ENCODE results near the gene MEP1A. TPM values are rescaled to one million over a fixed set of nuclear protein-coding genes. Genes with fewer than 3 reads are reported as not detected.
"Not testable (repeated sequence)": the region's sequence is repeated elsewhere in the genome, so short reads cannot be mapped to it uniquely, and the experiment has no call there.

Gene MEP1A
- total and polyA plus RNA-seq, 7 donors, result 0.04 to 0.21 TPM; not detected in 5

DNA sequence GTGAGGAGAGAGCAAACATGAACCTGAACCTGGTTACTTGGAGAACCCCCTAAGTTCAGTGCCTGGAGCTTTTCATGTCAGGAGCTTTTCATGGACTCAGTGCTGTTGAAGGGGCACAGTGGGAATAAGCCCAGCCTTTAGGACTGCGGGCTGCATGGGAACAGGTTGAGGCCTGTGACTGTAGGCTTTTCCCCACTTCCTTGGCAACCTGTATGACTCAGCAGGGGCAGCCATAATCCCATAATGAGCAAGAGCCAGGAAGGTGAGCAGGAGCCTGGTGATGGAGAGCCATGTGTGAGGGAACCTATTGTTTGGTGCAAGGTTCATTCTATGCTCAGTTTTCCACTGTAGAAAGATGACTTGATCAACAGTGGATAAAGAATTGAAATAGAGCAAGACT, 23.4 kb downstream of the MEP1A start:
- Histone ChIP-seq H3K36me3 (ENCODE audit: insufficient read depth in 1 of 2, low read depth in 1 of 2) (no peaks in the 10 kb centered on the region), H3K9me3 (no peaks in the 10 kb centered on the region), H3K4me1 (no peaks in the 10 kb centered on the region), H3K4me3 (no peak overlapping the region), H3K27me3 (ENCODE audit: insufficient read depth in 3 of 3, low read length in 2 of 3) (peaks cover 0 to 2% (median 0%) of the 10 kb centered on the region in 3 donors), H3K27ac (no peak overlapping the region)
- TF ChIP-seq, protein P1, sequence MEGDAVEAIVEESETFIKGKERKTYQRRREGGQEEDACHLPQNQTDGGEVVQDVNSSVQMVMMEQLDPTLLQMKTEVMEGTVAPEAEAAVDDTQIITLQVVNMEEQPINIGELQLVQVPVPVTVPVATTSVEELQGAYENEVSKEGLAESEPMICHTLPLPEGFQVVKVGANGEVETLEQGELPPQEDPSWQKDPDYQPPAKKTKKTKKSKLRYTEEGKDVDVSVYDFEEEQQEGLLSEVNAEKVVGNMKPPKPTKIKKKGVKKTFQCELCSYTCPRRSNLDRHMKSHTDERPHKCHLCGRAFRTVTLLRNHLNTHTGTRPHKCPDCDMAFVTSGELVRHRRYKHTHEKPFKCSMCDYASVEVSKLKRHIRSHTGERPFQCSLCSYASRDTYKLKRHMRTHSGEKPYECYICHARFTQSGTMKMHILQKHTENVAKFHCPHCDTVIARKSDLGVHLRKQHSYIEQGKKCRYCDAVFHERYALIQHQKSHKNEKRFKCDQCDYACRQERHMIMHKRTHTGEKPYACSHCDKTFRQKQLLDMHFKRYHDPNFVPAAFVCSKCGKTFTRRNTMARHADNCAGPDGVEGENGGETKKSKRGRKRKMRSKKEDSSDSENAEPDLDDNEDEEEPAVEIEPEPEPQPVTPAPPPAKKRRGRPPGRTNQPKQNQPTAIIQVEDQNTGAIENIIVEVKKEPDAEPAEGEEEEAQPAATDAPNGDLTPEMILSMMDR (IDR thresholded peaks at IDR 0.05), result no peak
- intact Hi-C loops (cut with DNase I), result no loop called here
- DNase-seq (no peak), ATAC-seq (no peak)
- WGBS, 3 donors, result 79 to 100% (median 97%) methylated on average over 1 of the region's 1 CpG

DNA sequence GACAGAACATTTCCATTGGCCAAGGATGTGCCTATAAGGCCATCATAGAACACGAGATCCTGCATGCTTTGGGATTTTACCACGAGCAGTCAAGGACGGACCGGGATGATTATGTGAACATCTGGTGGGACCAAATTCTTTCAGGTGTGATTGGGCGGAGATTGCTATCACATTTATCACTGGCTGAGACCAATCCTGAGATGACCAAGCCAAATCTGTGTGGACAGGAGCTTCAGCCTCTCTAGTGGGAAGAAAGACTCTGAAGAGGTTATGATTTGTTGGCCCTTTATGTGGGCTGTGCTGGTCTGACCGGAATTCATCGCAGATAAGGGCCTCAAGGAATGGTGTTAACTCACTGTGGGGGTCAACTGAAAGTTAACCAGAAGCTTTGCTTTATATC, 26.4 kb downstream of the MEP1A start:
- intact Hi-C loops (cut with DNase I), result no loop called here

DNA sequence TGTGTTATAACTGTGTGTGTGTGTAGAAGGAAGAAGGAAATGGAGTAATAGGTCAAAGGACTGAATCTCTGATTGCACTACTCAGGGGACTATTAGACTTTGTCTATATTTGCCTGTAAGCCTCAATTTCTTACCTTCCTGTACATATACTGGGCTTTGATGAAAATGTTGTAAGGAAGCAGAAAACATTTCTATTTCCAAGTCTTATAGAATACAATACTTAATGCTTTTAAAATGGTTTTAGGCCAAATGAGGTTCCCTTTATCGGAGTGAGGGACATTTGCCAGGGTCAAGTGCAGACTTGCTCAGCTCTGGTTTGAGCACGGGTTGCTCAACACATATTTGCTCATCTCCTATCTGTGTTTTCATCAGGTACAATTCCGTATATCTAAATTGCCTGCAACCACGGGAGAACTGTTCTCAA, 28.3 kb downstream of the MEP1A start:
- DNase-seq, result no peak
- no peak for ATAC-seq
- intact Hi-C loops (cut with DNase I), result no loop called here
- Histone ChIP-seq H3K9me3 (no peaks in the 10 kb centered on the region), H3K36me3 (ENCODE audit: insufficient read depth in 1 of 2, low read depth in 1 of 2) (no peaks in the 10 kb centered on the region), H3K4me1 (no peaks in the 10 kb centered on the region), H3K4me3 (no peak overlapping the region), H3K27me3 (ENCODE audit: insufficient read depth in 3 of 3, low read length in 2 of 3) (no peaks in the 10 kb centered on the region), H3K27ac (no peak overlapping the region)
- 76 to 88% (median 86%) methylated on average over 4 of the region's 4 CpGs for WGBS, 3 donors
- TF ChIP-seq, protein P1 (IDR thresholded peaks at IDR 0.05), result no peak

More for the DNA sequence above, 26.4 kb downstream of the MEP1A start:
- Histone ChIP-seq H3K36me3 (ENCODE audit: insufficient read depth in 1 of 2, low read depth in 1 of 2) (no peaks in the 10 kb centered on the region), H3K4me3 (no peak overlapping the region), H3K9me3 (no peaks in the 10 kb centered on the region), H3K27me3 (ENCODE audit: insufficient read depth in 3 of 3, low read length in 2 of 3) (no peaks in the 10 kb centered on the region), H3K4me1 (no peaks in the 10 kb centered on the region), H3K27ac (no peak overlapping the region)
- ATAC-seq (no peak), DNase-seq (no peak)
- WGBS, 3 donors, result 82 to 92% (median 87%) methylated on average over 7 of the region's 7 CpGs
- TF ChIP-seq, protein P1 (IDR thresholded peaks at IDR 0.05), result no peak

DNA sequence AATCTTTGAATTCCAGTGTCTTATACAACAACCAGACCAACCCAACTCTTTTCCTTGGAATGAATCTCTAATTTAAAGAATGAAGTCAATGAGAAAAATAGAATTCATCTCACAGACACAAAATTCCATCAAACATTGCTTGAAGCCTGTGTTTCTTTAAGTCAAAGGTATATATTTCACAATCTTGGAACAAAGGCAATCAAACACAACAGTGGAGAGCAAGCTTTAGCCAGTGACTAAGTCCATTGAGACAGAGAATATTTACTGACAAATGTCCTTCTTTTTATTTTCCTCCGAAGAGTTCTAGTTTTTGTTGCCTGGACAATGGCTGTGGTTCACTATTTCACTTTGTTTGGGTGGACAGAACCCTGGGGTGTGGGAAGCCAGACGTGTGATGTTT, 35.8 kb downstream of the MEP1A start:
- Histone ChIP-seq H3K36me3 (ENCODE audit: insufficient read depth in 1 of 2, low read depth in 1 of 2) (no peaks in the 10 kb centered on the region), H3K4me1 (no peaks in the 10 kb centered on the region), H3K9me3 (no peaks in the 10 kb centered on the region), H3K27me3 (ENCODE audit: insufficient read depth in 3 of 3, low read length in 2 of 3) (no peaks in the 10 kb centered on the region), H3K27ac (no peak overlapping the region), H3K4me3 (no peak overlapping the region)
- no peak for DNase-seq
- 54 to 68% (median 62%) methylated on average over 2 of the region's 2 CpGs for WGBS, 3 donors
- TF ChIP-seq, protein P1 (IDR thresholded peaks at IDR 0.05), result no peak
- intact Hi-C loops (cut with DNase I), result no loop called here
- no peak for ATAC-seq

DNA sequence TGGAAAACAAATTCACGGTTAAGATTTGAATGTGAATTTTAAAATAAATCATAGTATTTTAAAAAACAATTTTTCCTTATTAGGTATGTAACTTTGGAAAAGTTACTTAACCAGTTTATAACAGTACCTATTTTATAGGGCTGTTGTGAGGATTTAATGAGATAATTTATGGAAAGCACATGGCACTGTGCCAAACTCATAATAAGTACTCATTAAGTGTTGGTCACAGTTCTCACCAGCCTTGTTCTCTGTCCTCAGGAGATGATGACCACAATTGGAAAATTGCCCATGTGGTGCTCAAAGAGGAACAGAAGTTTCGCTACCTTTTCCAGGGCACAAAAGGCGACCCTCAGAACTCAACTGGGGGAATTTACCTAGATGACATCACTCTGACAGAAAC, 39.6 kb downstream of the MEP1A start:
- TF ChIP-seq, protein P1 (IDR thresholded peaks at IDR 0.05), result no peak
- intact Hi-C loops (cut with DNase I), result no loop called here
- H3K4me1 ChIP-seq, result no peaks in the 10 kb centered on the region
- H3K9me3 ChIP-seq, result no peaks in the 10 kb centered on the region
- ATAC-seq (no peak), DNase-seq (no peak)
- no peaks in the 10 kb centered on the region for H3K27me3 ChIP-seq (ENCODE audit: insufficient read depth in 3 of 3, low read length in 2 of 3)
- no peak overlapping the region for H3K27ac ChIP-seq
- no peaks in the 10 kb centered on the region for H3K36me3 ChIP-seq (ENCODE audit: insufficient read depth in 1 of 2, low read depth in 1 of 2)
- H3K4me3 ChIP-seq, result no peak overlapping the region
- 76 to 91% (median 85%) methylated on average over 3 of the region's 3 CpGs for WGBS, 3 donors

DNA sequence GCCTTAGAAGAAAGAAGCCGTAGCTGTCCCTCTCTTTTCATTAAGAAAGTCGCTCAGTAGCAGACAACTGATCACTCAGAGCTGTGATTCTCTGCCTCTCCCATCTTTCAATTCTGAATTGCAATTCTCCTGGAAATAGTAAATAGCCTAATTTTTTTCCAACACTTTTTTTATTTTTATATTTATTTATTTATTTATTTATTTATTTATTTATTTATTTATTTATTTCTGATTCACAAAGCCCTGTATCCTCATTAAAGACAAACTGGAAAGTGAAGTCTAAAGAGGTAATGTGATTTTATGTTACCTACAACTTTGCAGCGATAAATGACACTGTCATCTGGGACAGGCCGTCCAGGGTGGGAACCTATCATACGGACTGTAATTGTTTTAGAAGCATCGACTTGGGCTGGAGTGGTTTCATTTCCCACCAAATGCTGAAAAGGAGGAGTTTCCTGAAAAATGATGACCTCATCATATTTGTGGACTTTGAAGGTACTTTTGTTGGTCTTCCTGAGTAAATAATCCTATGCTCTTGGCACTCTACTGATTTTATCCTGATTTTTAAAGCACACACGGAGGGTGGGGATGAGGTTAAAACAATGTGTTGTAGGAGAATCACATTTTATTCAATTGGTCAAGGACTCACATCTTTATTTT, 41.2 kb downstream of the MEP1A start:
- 56 to 64% (median 57%) methylated on average over 7 of the region's 7 CpGs for WGBS, 3 donors
- H3K27ac ChIP-seq; intact Hi-C loops (cut with DNase I); ATAC-seq; H3K27me3 ChIP-seq (ENCODE audit: insufficient read depth in 3 of 3, low read length in 2 of 3); H3K4me1 ChIP-seq; DNase-seq; H3K4me3 ChIP-seq; H3K36me3 ChIP-seq (ENCODE audit: insufficient read depth in 1 of 2, low read depth in 1 of 2); H3K9me3 ChIP-seq: not testable (repeated sequence)

DNA sequence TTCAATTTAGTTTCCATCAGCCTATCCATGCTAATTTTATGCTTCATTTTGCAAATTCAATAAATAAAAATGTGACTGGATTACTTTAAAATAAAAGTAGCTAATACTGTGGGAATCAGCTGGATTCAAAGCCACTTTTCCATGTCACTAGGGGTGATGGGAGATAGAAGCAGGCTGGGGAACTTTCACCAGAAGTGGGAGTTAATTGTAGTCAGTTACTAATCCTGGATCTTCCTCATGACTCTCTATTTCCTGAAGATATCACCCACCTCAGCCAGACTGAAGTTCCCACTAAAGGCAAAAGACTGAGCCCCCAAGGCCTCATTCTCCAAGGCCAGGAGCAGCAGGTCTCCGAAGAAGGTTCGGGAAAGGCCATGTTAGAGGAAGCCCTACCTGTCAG, 41.8 kb downstream of the MEP1A start:
- ATAC-seq; H3K36me3 ChIP-seq (ENCODE audit: insufficient read depth in 1 of 2, low read depth in 1 of 2); H3K27me3 ChIP-seq (ENCODE audit: insufficient read depth in 3 of 3, low read length in 2 of 3); intact Hi-C loops (cut with DNase I); H3K9me3 ChIP-seq; H3K27ac ChIP-seq; DNase-seq; H3K4me3 ChIP-seq; H3K4me1 ChIP-seq: not testable (repeated sequence)
- WGBS, 3 donors, result 96 to 100% (median 96%) methylated on average over 2 of the region's 2 CpGs
